Naive thymus-derived CD4-positive, alpha-beta T cell (primary cell): ENCODE measurements around the gene ALPG. TPM values are rescaled to one million over a fixed set of nuclear protein-coding genes. Genes with fewer than 3 reads are reported as not detected.

Experiments
- ATAC-seq: fragments of 150-1000 bp; cut with Tn5 transposase; 2 replicates; pipeline ENCODE4 v1.10.0; 2021; ENCODE audit warnings: mild to moderate bottlenecking, moderate library complexity
- CTCF ChIA-PET: fragments of 350-600 bp; sonication (Branson Sonifier 250); formaldehyde crosslinking; loops from one replicate; lab custom pipeline; 2021; ENCODE audit warnings: antibody characterized with exemption; lab: Charles Lee
- POLR2A ChIA-PET: fragments of 350-600 bp; sonication (Branson Sonifier 250); formaldehyde crosslinking; loops from one replicate; lab custom pipeline; 2021; ENCODE audit warnings: antibody characterized with exemption, inconsistent platforms; lab: Charles Lee
- DNase-seq, 9 donors: peaks; one replicate each; pipeline versions ENCODE4 v3.0.0 to v3.0.0-alpha.2; 2020 to 2022; ENCODE audit warnings: mixed read lengths in 1 of 9
- H3K27ac ChIP-seq: one replicate; pipeline ENCODE4 v1.7.0; 2013; ENCODE audit warnings: mild to moderate bottlenecking, low read depth, low read length, moderate library complexity
- H3K27me3 ChIP-seq, 2 donors: one replicate each; pipeline ENCODE4 v1.7.0; 2013; ENCODE audit warnings: low read length in 2 of 2, mild to moderate bottlenecking in 2 of 2, moderate library complexity in 2 of 2; ENCODE audit not compliant: control insufficient read depth in 2 of 2, insufficient read depth in 2 of 2
- H3K36me3 ChIP-seq, 3 experiments: 1 replicate in 2 of 3; 2 replicates in 1 of 3; pipeline ENCODE4 v1.7.0; 2013; ENCODE audit warnings: low read length in 3 of 3, mild to moderate bottlenecking in 3 of 3, moderate library complexity in 1 of 3; ENCODE audit not compliant: insufficient read depth in 3 of 3, control insufficient read depth in 2 of 3
- H3K4me1 ChIP-seq, 2 donors: one replicate each; pipeline ENCODE4 v1.7.0; 2013; ENCODE audit warnings: low read length in 2 of 2, mild to moderate bottlenecking in 2 of 2, moderate library complexity in 1 of 2; ENCODE audit not compliant: control insufficient read depth in 2 of 2, insufficient read depth in 2 of 2
- H3K4me3 ChIP-seq: 2 replicates; pipeline ENCODE4 v1.7.0; 2013; ENCODE audit warnings: mild to moderate bottlenecking, low read length
- H3K9me3 ChIP-seq, 3 experiments: 1 replicate in 2 of 3; 2 replicates in 1 of 3; pipeline ENCODE4 v1.7.0; 2013; ENCODE audit warnings: low read length in 3 of 3; ENCODE audit not compliant: control insufficient read depth in 2 of 3
- H3K27ac Mint-ChIP-seq, 9 donors: one replicate each; pipeline ENCODE4 v1.8.0; 2020 to 2022; ENCODE audit warnings: mixed read lengths in 9 of 9, mild to moderate bottlenecking in 8 of 9, moderate library complexity in 5 of 9, inconsistent platforms in 2 of 9
- H3K27me3 Mint-ChIP-seq, 5 donors: one replicate each; pipeline ENCODE4 v1.8.0; 2021 to 2022; ENCODE audit warnings: mixed read lengths in 5 of 5, mild to moderate bottlenecking in 1 of 5
- H3K36me3 Mint-ChIP-seq, 5 donors: one replicate each; pipeline ENCODE4 v1.8.0; 2020 to 2022; ENCODE audit warnings: mixed read lengths in 5 of 5, mild to moderate bottlenecking in 3 of 5, inconsistent platforms in 1 of 5
- H3K4me1 Mint-ChIP-seq, 7 donors: one replicate each; pipeline ENCODE4 v1.8.0; 2020 to 2022; ENCODE audit warnings: mixed read lengths in 7 of 7, mild to moderate bottlenecking in 3 of 7, inconsistent platforms in 1 of 7
- H3K4me3 Mint-ChIP-seq, 10 donors: one replicate each; pipeline ENCODE4 v1.8.0; 2020 to 2022; ENCODE audit warnings: mild to moderate bottlenecking in 10 of 10, mixed read lengths in 10 of 10, moderate library complexity in 6 of 10, inconsistent platforms in 2 of 10
- H3K9me3 Mint-ChIP-seq, 11 donors: one replicate each; pipeline ENCODE4 v1.8.0; 2020 to 2022; ENCODE audit warnings: mixed read lengths in 11 of 11, mild to moderate bottlenecking in 4 of 11, inconsistent platforms in 1 of 11, moderate library complexity in 1 of 11
- intact Hi-C, 2 donors: fragments of 100-400 bp; cut with micrococcal nuclease; formaldehyde crosslinking; loops; one replicate each; pipeline ENCODE4 v1.15.1; 2023
- polyA plus RNA-seq, 2 donors: library from polyadenylated mRNA; unstranded; fragments of 300-500 nt; fragmentation: Illumina TruSeq; gene quantifications; one replicate each; pipeline ENCODE4 v1.2.3, GENCODE V29; 2021
- total RNA-seq, 6 experiments: library from RNA in 5 of 6; stranded (reverse) in 5 of 6; gene quantifications; 1 replicate in 5 of 6; 2 replicates in 1 of 6; pipeline ENCODE4 v1.2.3 and lab custom pipeline; 2021 to 2026

The ALPG gene
- total and polyA plus RNA-seq, 7 experiments from 2014 or later: not detected

DNA sequence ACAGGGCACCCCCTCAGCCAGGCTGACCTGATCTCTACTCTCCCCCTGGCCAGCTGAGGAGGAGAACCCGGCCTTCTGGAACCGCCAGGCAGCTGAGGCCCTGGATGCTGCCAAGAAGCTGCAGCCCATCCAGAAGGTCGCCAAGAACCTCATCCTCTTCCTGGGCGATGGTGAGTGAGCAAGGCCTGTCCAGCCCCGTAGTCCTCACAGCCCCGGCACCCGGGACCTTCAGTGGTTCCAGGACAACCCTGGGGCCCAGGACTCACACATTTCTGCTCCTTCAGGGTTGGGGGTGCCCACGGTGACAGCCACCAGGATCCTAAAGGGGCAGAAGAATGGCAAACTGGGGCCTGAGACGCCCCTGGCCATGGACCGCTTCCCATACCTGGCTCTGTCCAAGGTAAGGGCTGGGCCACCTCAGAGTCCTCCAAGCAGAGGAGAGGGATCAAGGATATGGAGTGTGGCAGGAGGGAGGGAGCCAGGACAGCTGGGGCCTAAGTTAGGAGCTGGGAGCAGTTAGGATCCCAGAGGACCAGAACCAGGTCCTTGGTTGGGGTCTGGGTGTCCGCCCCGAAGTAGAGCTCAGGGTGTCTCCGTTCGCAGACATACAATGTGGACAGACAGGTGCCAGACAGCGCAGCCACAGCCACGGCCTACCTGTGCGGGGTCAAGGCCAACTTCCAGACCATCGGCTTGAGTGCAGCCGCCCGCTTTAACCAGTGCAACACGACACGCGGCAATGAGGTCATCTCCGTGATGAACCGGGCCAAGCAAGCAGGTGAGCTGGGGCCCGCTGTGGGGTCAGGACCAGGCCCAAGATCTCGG lies 49.9 kb downstream of the ALPG start:
- POLR2A ChIA-PET: no interaction called here
- DNase-seq (no peak), ATAC-seq (no peak)
- CTCF ChIA-PET: interaction anchor here (0.6 kb wide), 1 partner anchor 886 kb away, joined by 4 read pairs; no protein-coding TSS in a partner anchor
- H3K27ac Mint-ChIP-seq: peak overlapping the region in 1 of 9 donors; percentile 20
- peaks cover 0 to 3% (median 0%) of the 10 kb centered on the region in 11 donors for H3K9me3 Mint-ChIP-seq
- Histone ChIP-seq H3K36me3 (no peaks in the 10 kb centered on the region), H3K4me3 (no peak overlapping the region), H3K27ac (no peak overlapping the region), H3K27me3 (no peaks in the 10 kb centered on the region), H3K4me1 (no peaks in the 10 kb centered on the region), H3K9me3 (no peaks in the 10 kb centered on the region)
- peaks cover 2 to 31% (median 5%) of the 10 kb centered on the region in 5 donors for H3K27me3 Mint-ChIP-seq
- H3K36me3 Mint-ChIP-seq: no peaks in the 10 kb centered on the region
- intact Hi-C loops: no loop called here
- peaks cover 0 to 2% (median 0%) of the 10 kb centered on the region in 7 donors for H3K4me1 Mint-ChIP-seq
- H3K4me3 Mint-ChIP-seq: no peak overlapping the region

DNA sequence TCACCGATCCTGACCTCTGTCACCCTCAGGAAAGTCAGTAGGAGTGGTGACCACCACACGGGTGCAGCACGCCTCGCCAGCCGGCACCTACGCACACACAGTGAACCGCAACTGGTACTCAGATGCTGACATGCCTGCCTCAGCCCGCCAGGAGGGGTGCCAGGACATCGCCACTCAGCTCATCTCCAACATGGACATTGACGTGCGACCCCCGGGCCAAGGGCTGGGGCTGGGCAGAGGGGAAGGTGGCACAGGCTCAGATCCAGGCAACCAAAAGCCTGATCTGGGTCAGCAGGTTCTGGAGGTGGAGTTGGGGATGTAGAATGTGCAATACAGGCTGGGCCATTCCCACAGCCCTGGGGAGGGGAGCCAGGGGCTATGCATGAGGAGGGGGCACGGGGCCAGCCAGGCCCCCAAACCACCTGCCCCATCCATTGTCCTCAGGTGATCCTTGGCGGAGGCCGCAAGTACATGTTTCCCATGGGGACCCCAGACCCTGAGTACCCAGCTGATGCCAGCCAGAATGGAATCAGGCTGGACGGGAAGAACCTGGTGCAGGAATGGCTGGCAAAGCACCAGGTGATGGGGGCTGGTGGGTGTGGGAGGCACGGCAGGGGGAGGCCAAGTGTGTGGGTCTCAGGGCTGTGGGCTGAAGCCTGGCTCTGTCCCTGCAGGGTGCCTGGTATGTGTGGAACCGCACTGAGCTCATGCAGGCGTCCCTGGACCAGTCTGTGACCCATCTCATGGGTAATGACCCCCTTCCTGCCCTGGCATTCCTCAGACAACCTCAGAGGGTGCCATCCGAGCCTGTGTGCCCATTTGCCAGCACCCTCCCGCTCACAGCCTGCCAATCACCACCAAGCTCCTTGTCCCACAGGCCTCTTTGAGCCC lies 50.7 kb downstream of the ALPG start:
- Mint-ChIP-seq H3K4me3 (no peak overlapping the region), H3K36me3 (no peaks in the 10 kb centered on the region), H3K9me3 (peaks cover 0 to 6% (median 0%) of the 10 kb centered on the region in 11 donors), H3K4me1 (peaks cover 0 to 2% (median 0%) of the 10 kb centered on the region in 7 donors), H3K27ac (no peak overlapping the region), H3K27me3 (peaks cover 3 to 34% (median 6%) of the 10 kb centered on the region in 5 donors)
- CTCF ChIA-PET: no interaction called here
- Histone ChIP-seq H3K27me3 (no peaks in the 10 kb centered on the region), H3K4me3 (no peak overlapping the region), H3K27ac (no peak overlapping the region), H3K9me3 (no peaks in the 10 kb centered on the region), H3K36me3 (no peaks in the 10 kb centered on the region), H3K4me1 (no peaks in the 10 kb centered on the region)
- DNase-seq (no peak), ATAC-seq (no peak)
- intact Hi-C loops: no loop called here
- POLR2A ChIA-PET: no interaction called here

DNA sequence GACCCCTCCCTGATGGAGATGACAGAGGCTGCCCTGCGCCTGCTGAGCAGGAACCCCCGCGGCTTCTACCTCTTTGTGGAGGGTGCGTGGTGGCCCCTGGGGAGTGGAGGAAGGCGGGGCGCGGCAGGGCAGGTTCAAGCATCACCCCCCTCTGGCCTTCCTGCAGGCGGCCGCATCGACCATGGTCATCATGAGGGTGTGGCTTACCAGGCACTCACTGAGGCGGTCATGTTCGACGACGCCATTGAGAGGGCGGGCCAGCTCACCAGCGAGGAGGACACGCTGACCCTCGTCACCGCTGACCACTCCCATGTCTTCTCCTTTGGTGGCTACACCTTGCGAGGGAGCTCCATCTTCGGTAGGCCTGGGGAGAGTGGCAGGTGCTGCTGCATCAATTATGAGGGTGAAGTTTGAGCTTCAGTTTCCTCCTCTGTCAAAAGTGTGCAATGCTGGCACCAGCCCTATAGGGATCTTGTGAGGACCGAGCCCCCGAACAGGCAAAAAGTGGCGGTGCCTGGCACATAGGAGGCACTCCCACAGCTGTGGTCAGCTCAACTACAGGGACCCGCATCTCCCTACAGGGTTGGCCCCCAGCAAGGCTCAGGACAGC lies 51.5 kb downstream of the ALPG start:
- POLR2A ChIA-PET: no interaction called here
- no peak for ATAC-seq
- Mint-ChIP-seq H3K27me3 (peaks cover 3 to 34% (median 12%) of the 10 kb centered on the region in 5 donors), H3K4me3 (no peak overlapping the region), H3K9me3 (peaks cover 0 to 8% (median 0%) of the 10 kb centered on the region in 11 donors), H3K36me3 (no peaks in the 10 kb centered on the region), H3K27ac (no peak overlapping the region), H3K4me1 (peaks cover 0 to 2% (median 0%) of the 10 kb centered on the region in 7 donors)
- intact Hi-C loops: no loop called here
- H3K27ac ChIP-seq: no peak overlapping the region
- no peaks in the 10 kb centered on the region for H3K36me3 ChIP-seq
- H3K4me1 ChIP-seq: no peaks in the 10 kb centered on the region
- H3K27me3 ChIP-seq: no peaks in the 10 kb centered on the region
- H3K9me3 ChIP-seq: no peaks in the 10 kb centered on the region
- no peak for DNase-seq
- CTCF ChIA-PET: no interaction called here
- no peak overlapping the region for H3K4me3 ChIP-seq

- no peaks in the 10 kb centered on the region for H3K4me1 ChIP-seq
- no peak for ATAC-seq
- H3K27ac ChIP-seq: no peak overlapping the region
- H3K36me3 ChIP-seq: no peaks in the 10 kb centered on the region
- no peak overlapping the region for H3K4me3 Mint-ChIP-seq
- no peak overlapping the region for H3K4me3 ChIP-seq
- no peaks in the 10 kb centered on the region for H3K27me3 ChIP-seq
- DNase-seq: no peak
- peaks cover 0 to 8% (median 0%) of the 10 kb centered on the region in 11 donors for H3K9me3 Mint-ChIP-seq
- H3K4me1 Mint-ChIP-seq: peaks cover 0 to 2% (median 0%) of the 10 kb centered on the region in 7 donors
- H3K9me3 ChIP-seq: no peaks in the 10 kb centered on the region
- POLR2A ChIA-PET: no interaction called here
- peaks cover 3 to 34% (median 12%) of the 10 kb centered on the region in 5 donors for H3K27me3 Mint-ChIP-seq
- CTCF ChIA-PET: no interaction called here
- H3K36me3 Mint-ChIP-seq: no peaks in the 10 kb centered on the region
- intact Hi-C loops: no loop called here
- no peak overlapping the region for H3K27ac Mint-ChIP-seq
Observed at GRCh38 chr2:232458661-232459418, 52.2 kb downstream of the ALPG start.

DNA sequence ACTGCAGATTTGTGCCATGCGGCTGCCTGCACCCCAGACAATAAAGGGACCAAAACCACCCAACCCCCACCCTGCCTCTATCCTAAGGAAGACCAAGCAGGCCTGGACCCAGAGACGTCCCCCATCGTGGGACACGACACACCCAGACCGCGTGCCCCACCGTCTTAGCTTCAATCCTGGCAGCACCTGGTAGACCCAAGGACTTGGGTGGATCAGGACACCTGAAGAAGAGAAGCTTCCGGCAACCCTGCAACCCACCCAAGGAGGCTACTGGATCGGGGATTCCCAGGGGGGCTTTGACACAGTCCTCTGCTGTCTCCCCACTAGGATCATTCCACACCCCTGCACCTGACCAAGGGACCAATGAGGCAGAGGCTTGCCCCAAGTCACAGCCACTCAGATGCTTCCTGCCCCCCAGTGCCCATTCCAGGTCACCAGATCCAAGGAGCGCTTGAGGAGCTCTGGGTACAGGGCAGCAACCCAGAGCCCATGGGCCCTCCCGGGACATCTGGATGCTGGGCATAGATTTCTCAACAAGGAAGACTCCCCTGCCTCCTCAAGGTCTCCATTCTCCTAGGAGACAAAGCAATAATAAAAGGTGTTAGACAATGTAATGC lies 52.9 kb downstream of the ALPG start:
- Histone ChIP-seq H3K36me3 (no peaks in the 10 kb centered on the region), H3K4me3 (no peak overlapping the region), H3K27ac (no peak overlapping the region), H3K4me1 (no peaks in the 10 kb centered on the region), H3K27me3 (no peaks in the 10 kb centered on the region), H3K9me3 (no peaks in the 10 kb centered on the region)
- ChIA-PET CTCF (no interaction called here), POLR2A (no interaction called here)
- peaks cover 3 to 34% (median 12%) of the 10 kb centered on the region in 5 donors for H3K27me3 Mint-ChIP-seq
- no peak for DNase-seq
- ATAC-seq: no peak
- H3K4me1 Mint-ChIP-seq: peaks cover 0 to 2% (median 0%) of the 10 kb centered on the region in 7 donors
- H3K36me3 Mint-ChIP-seq: no peaks in the 10 kb centered on the region
- H3K27ac Mint-ChIP-seq: no peak overlapping the region
- intact Hi-C loops: no loop called here
- no peak overlapping the region for H3K4me3 Mint-ChIP-seq
- peaks cover 0 to 8% (median 0%) of the 10 kb centered on the region in 11 donors for H3K9me3 Mint-ChIP-seq

DNA sequence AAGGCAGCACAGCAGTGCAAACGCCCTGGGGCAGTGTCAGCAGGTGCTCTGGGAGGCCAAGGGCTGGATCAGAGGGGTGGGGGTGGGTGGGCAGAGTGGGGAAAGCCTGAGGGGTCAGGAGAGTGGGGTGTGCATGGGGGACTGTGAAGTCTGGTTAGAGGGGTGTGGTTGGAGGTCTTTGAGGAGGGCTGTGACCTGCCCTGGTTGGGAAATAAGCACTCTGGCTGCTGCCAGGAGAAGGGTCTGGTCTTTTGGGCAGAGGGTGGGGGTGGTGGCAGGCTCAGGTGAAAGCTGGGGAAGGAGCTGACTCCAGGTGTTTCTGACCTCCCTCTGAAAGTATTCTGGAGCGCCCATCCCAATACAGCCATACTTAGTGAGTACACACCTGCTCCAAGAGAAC lies 53.5 kb downstream of the ALPG start:
- Mint-ChIP-seq H3K4me3 (no peak overlapping the region), H3K36me3 (no peaks in the 10 kb centered on the region), H3K9me3 (peaks cover 0 to 8% (median 0%) of the 10 kb centered on the region in 11 donors), H3K4me1 (peaks cover 0 to 2% (median 0%) of the 10 kb centered on the region in 7 donors), H3K27me3 (peaks cover 3 to 32% (median 12%) of the 10 kb centered on the region in 5 donors), H3K27ac (no peak overlapping the region)
- DNase-seq: no peak
- Histone ChIP-seq H3K27ac (no peak overlapping the region), H3K36me3 (no peaks in the 10 kb centered on the region), H3K27me3 (no peaks in the 10 kb centered on the region), H3K4me1 (no peaks in the 10 kb centered on the region), H3K9me3 (no peaks in the 10 kb centered on the region), H3K4me3 (no peak overlapping the region)
- ChIA-PET CTCF (no interaction called here), POLR2A (no interaction called here)
- no peak for ATAC-seq
- intact Hi-C loops: no loop called here
